RWPE1 (cell line): ENCODE measurements around the gene ALKBH4.

ENCODE experiments used
- CTCF ChIA-PET: fragments of 350-600 bp; sonication (Branson Sonifier 250); formaldehyde crosslinking; extraction: SDS; loops from one replicate; lab custom pipeline; 2021; lab: Yijun Ruan, JAX
- POLR2A ChIA-PET: fragments of 400-600 bp; formaldehyde crosslinking; extraction: SDS; loops from one replicate; lab custom pipeline; 2020; ENCODE audit warnings: antibody characterized with exemption; ENCODE audit not compliant: low non-redundant PET; lab: Yijun Ruan, JAX
- DNase-seq: peaks from one replicate; pipeline ENCODE4 v3.0.0; 2012; ENCODE audit warnings: low spot score
- H3K27ac ChIP-seq: fragments of 450-650 bp; 2 replicates; pipeline ENCODE4 v1.5.1; 2017
- TF ChIP-seq, protein P1 (sequence below): fragments of 450-650 bp; conservative IDR thresholded peaks from 2 replicates; pipeline ENCODE4 v1.5.1; 2017; ENCODE audit warnings: low read depth, mild to moderate bottlenecking

ALKBH4 gene

DNA sequence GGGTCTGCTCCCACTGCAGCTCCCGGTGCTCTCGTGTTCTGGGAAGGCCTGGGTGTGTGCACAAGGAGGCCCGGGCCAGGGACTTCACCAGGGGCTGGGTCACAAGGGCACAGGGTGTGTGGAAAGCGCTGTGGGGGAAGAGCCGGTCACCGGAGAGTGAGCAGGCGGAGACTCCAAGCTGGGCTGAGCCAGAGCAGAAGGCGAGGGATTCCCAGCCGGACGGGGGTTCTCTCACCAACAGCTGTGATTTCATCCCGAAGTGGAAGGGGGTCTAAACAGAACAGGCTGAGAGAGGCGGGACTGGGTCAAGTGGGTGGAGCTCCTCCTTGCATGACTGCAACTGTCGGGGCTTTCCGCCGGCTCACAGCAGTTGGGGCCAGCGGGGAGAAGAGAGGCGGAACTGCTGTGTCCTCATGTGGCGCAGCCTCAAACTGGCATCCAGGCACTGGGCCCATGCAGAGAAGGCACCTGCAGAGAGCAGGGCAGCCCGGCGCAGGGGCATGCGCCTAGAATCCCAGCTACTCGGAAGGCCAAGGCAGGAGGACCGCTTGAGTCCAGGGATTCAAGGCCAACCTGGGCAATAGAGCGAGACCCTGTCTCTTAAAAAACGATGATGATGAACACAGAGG lies 38.9 kb downstream of the ALKBH4 start:
- CTCF ChIA-PET: interaction anchor here (0.6 kb wide), 1 partner anchor 1706 kb away, joined by 3 read pairs; no protein-coding TSS in a partner anchor
- POLR2A ChIA-PET: no interaction called here
- TF ChIP-seq, protein P1, sequence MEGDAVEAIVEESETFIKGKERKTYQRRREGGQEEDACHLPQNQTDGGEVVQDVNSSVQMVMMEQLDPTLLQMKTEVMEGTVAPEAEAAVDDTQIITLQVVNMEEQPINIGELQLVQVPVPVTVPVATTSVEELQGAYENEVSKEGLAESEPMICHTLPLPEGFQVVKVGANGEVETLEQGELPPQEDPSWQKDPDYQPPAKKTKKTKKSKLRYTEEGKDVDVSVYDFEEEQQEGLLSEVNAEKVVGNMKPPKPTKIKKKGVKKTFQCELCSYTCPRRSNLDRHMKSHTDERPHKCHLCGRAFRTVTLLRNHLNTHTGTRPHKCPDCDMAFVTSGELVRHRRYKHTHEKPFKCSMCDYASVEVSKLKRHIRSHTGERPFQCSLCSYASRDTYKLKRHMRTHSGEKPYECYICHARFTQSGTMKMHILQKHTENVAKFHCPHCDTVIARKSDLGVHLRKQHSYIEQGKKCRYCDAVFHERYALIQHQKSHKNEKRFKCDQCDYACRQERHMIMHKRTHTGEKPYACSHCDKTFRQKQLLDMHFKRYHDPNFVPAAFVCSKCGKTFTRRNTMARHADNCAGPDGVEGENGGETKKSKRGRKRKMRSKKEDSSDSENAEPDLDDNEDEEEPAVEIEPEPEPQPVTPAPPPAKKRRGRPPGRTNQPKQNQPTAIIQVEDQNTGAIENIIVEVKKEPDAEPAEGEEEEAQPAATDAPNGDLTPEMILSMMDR: no peak
- peak overlapping the region; percentile 44 for H3K27ac ChIP-seq
- DNase-seq: no peak

DNA sequence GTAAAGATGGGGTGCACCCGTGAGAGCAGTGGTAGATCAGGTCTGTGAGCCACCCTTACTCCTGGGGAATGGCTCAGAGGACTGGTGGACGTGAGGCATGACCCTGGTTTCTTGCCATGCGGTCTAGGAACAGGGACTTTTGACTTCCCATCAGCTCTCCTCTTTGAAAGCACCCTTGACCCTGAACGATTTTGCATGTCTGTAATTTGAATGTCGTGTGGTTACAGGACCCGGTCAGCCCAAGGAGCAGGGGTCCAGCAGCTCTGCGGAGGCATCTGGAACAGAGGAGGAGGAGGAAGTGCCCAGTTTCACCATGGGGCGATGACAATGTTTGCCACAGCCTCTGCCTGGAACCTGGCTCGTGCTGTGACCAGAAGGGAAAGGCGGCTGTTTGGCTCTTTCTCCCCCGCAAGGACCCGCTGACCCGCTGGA lies 39.9 kb downstream of the ALKBH4 start:
- ChIA-PET POLR2A (no interaction called here), CTCF (interaction anchor here (0.7 kb wide), 1 partner anchor 13 kb away, joined by 3 read pairs; no protein-coding TSS in a partner anchor)
- no peak for DNase-seq
- peak overlapping the region; percentile 44 for H3K27ac ChIP-seq
- TF ChIP-seq, protein P1: no peak

- peak overlapping the region; percentile 44 for H3K27ac ChIP-seq
- ChIA-PET POLR2A (no interaction called here), CTCF (interaction anchor here (0.7 kb wide), 1 partner anchor 12 kb away, joined by 3 read pairs; no protein-coding TSS in a partner anchor)
- no peak for DNase-seq
- TF ChIP-seq, protein P1: no peak
Observed at GRCh38 chr7:102424129-102424551, 40.5 kb downstream of the ALKBH4 start.

GRCh38 chr7:102421706-102422240 lies 42.9 kb downstream of the ALKBH4 start:
- DNase-seq: no peak
- POLR2A ChIA-PET: no interaction called here
- H3K27ac ChIP-seq: peak overlapping the region; percentile 34; the same call in 1 of the 2 replicates
- CTCF ChIA-PET: interaction anchor here (0.7 to 0.8 kb wide), 3 partner anchors 9 to 184 kb away, joined by 3 to 6 read pairs (median 4); no protein-coding TSS in a partner anchor
- TF ChIP-seq, protein P1: no peak

- ChIA-PET POLR2A (no interaction called here), CTCF (no interaction called here)
- DNase-seq: no peak
- no peak overlapping the region for H3K27ac ChIP-seq
- TF ChIP-seq, protein P1: no peak
Observed at GRCh38 chr7:102418592-102418991, 46.1 kb downstream of the ALKBH4 start.

DNA sequence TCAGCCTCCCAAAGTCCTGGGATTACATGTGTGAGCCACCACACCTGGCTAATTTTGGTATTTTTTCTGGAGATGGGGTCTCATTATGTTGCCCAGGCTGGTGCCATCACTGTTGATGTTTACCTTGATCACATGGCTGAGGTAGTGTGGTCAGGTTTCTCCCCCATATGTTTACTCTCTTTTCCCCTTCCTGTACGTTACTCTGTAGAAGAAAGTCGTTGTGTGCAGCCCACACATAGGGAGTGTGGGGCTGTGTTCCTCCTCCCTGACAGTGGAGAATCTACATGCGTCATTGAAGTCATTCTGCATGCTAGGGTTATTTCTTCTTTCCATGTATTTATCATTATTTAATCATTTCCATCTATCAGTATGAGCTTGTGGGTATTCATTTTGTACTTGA lies 47.6 kb downstream of the ALKBH4 start:
- ChIA-PET POLR2A (no interaction called here), CTCF (interaction anchor here (0.6 kb wide), 1 partner anchor 470 kb away, joined by 7 read pairs; no protein-coding TSS in a partner anchor)
- TF ChIP-seq, protein P1: no peak
- no peak overlapping the region for H3K27ac ChIP-seq
- no peak for DNase-seq
